ENCODE results near the gene ANKEF1.

The ANKEF1 gene

DNA sequence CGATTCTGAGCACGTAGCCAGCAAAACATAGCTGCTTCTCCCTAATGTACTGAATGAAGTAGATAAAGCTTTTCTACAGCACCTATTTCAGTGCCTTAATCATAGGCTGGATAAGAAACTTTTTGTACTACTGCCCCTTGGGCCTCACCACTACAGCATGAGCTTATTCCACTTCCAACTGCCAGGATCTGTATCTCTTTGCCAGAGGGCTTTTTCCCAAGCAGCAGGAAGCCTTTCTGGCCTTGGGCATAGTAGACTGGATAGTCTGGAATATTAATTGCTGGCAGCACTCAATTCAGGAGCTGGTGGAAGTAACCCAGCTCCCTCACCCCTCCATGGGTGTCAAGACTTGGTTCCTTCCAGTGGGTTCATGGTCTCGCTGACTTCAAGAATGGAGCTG is 43.6 kb downstream of the ANKEF1 start:
- no peak for DNase-seq (ENCODE audit: low spot score)
- no peak for FAIRE-seq

DNA sequence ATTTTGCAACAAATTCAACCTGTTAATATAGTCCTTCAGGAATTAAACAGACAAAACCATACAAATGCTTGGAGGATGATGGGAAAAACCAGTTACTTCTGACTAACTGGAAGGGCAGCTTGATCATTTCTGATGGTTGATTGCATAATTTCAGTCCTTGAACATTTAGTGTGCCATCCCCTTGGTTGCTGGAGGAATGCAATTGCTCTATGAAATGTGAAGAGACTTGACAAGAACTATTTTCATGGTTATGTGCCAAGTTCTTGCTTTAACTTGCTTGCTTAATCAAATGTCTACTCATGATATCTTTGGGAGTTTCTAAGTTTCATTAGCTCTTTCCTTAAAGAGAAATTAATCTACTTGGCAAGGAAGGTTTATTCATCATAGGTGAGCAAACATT is 45.2 kb downstream of the ANKEF1 start:
- no peak for DNase-seq (ENCODE audit: low spot score)
- FAIRE-seq: no peak

DNA sequence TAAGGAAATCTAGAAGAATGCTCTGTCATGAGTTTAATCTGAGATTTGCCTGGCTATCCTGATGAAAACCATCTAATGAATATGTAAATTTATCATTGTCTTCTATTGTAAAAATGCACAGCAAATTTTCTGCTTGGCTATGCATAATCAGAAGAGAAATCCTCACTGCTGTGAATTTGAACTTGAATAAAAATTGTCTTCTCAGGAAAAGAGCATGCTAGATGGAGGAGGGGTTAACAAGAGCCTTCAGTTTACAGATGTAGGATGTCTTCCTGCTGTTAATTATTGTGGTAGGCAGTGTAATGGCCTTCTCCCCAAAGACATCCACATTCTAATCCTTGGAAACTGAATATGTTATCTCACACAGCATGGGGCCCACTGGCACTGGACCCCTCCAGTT is 45.8 kb downstream of the ANKEF1 start:
- FAIRE-seq: no peak

DNA sequence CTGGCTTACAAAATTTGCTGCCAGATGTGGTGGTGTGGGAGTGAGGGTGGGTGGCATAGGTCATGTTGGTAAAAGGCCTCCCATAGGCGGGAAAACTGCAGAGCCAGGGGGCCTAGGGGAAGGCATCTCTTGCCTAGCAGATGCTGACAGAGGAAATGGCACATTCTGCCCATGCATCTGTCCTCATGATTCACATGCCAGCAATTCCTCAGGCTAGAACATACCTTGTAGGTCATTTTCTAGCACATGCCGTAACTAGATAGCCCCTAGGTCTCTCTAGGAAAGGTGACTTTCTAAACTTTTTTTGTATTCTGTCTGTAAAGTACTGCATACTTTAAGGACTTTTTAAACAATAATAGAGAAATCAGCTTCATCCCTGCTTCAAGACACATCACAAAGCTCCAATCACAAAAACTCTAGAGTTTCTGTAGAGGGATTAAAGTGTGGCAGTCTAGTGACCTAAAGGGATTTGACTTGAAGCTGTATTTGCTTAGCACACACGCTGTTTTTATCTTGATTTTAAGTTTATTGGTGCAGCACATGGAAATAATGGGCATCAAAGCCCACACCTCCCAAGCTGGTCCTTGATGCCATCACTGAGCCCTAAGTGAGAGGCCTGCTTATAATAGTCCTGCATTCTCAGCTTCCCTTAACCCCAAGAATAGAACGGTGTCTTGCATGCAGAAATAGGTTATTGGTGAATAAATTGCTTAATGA is 55.2 kb downstream of the ANKEF1 start:
- DNase-seq (ENCODE audit: low spot score) (no peak), FAIRE-seq (no peak)

More for the DNA sequence above, 45.8 kb downstream of the ANKEF1 start:
- no peak for DNase-seq (ENCODE audit: low spot score)

DNA sequence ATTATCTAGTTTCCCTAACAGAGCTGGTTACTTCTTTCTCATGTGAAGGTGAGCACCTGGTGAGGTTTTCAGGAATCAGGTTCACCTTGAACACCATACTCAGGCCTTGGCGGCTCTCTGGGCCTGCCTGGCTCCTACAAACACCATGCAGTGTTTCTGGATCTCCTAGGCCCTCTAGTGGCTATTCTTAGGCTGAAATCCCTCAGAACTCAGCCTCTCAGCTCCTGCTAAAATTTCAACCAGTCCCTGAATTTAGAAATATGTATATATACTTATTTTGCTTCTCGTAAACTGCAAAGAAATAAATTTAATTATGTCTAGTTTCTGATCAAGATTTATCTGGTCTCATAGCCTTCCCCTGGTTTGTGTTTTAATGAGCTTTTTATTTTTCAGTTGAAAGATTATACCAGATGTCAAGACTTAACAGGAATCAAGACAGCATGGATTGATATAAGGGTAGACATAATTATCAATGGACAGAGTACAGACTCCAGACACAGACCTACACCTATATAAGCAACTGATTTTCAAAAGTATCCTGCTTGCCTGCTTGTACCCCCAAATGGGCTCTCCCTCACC is 55.9 kb downstream of the ANKEF1 start:
- FAIRE-seq (no peak), DNase-seq (ENCODE audit: low spot score) (peak; percentile 53)

DNA sequence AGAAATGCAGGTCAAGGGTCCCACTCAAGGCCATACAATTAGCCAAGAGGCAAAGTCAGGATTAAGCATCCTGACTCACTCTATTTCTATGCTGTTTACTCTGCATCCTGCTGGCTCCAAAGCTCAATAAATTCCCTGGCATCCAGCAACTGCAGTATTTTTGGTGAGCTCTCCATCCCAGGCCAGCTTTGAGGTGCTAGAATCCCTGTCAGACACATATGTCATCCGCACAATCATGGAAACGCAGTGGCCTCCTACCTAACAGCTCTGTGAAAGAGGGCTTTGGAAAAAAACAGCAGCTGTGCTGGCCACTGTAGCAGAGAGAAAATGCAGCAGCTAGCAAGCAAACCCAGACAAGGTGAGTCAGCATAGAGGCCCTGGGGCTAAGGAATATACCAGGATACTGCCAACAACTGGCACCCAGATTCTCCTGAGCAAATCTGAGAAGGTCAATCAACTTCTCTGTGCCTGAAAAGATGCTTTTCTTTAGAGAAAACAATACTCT is 58.4 kb downstream of the ANKEF1 start:
- FAIRE-seq (no peak), DNase-seq (ENCODE audit: low spot score) (peak; percentile 57)

DNA sequence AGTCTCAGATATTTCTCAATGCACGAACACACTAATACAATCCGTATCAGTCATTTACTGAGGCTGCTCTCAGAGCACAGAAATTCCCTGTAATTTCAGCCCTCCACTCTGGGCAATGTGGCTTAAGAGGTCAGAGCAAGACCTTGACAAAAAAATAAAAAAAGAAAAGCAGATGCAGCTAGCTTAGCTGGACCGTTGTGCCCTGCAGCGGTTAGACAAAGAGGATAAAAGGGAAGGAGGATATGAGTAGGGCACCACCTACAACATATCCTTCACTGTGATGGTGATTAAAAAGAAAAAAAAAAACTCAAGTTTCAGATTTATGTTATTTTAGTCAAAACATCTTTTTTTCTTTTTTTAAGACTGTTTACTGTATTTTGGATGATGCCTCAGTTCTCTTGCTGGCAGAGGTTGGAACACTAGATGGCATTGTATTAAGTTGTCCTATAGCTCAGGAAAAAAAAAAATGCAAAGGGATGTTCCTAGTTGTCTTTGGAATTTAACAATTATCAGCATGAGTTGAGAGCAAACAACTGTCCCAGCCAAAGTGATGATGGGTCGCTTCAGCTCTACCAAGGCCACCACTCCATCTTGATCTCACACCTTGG is 59.9 kb downstream of the ANKEF1 start:
- FAIRE-seq: no peak

DNA sequence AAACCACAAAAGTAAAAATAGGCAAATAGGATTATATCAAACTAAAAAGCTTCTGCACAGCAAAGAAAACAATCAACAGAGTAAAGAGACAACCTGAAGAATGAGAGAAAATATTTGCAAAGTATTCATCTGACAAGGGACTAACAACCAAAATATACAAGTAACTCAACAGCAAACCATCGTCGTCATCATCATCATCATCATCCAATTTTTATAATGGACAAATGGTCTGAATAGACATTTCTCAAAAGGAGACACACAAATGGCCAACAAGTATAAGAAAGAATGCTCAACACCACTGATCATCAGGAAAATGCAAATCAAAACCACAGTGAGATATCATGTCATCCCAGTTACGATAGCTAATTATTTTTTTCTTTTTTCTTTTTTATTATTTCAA is 62.0 kb downstream of the ANKEF1 start:
- no peak for FAIRE-seq
- DNase-seq (ENCODE audit: low spot score): no peak

More for the DNA sequence above, 59.9 kb downstream of the ANKEF1 start:
- no peak for DNase-seq (ENCODE audit: low spot score)

DNA sequence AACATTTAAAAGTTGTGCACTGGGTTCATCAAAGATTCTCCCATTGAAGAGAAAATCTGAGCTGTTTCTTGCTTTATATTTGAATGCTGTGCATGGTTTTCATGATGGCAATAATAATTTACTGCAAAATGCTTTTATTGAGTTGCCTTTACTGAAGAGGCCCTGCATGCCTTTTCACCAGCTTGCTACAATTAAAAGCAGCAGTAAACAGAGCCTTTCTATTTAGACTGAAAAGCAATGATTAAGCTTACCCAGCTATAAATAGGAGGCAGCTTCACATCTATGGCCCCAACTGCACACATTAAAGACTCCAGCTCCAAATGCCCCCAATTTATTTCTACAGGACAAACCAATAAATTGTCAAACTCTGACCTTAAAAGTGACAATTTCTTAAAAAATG is 70.3 kb downstream of the ANKEF1 start:
- DNase-seq (ENCODE audit: low spot score): no peak
- no peak for FAIRE-seq

Measured in urothelium cell line (cell line).